Kidney (tissue), 14 donors: ENCODE results near the gene NUMA1. TPM values are rescaled to one million over a fixed set of nuclear protein-coding genes. Genes with fewer than 3 reads are reported as not detected.
A peak's percentile ranks its signal among the peaks of the same experiment; 100 is the strongest.

Experiments used
- DNase-seq, 5 donors: peaks; one replicate each; pipeline ENCODE4 v3.0.0-alpha.2; 2013 to 2020
- FAIRE-seq: peaks from 2 replicates; lab custom pipeline; 2012; peaks lifted over from hg19 to GRCh38; lab: Jason Lieb, UNC
- H3K27ac ChIP-seq, 2 donors: one replicate each; pipeline ENCODE4 v1.7.0; 2013; ENCODE audit warnings: low read depth in 2 of 2, low read length in 2 of 2, inconsistent platforms in 1 of 2
- H3K27me3 ChIP-seq: one replicate; pipeline ENCODE4 v1.7.1; 2013; ENCODE audit warnings: low read length, inconsistent platforms; ENCODE audit not compliant: control insufficient read depth, insufficient read depth
- H3K36me3 ChIP-seq, 3 donors: one replicate each; pipeline versions ENCODE4 v1.7.0 to v1.7.1; 2013; ENCODE audit warnings: low read length in 3 of 3, control low read depth in 1 of 3, inconsistent platforms in 1 of 3; ENCODE audit not compliant: insufficient read depth in 3 of 3, control insufficient read depth in 2 of 3
- H3K4me1 ChIP-seq, 3 donors: one replicate each; pipeline versions ENCODE4 v1.7.0 to v1.7.1; 2013; ENCODE audit warnings: low read length in 3 of 3, inconsistent platforms in 1 of 3, low read depth in 1 of 3; ENCODE audit not compliant: control insufficient read depth in 2 of 3, insufficient read depth in 2 of 3
- H3K4me3 ChIP-seq, 3 donors: one replicate each; pipeline versions ENCODE4 v1.7.0 to v1.8.1; 2013; ENCODE audit warnings: low read length in 3 of 3, control low read depth in 1 of 3, inconsistent platforms in 1 of 3
- H3K9ac ChIP-seq, 3 donors: one replicate each; pipeline versions ENCODE4 v1.7.0 to v1.7.1; 2013; ENCODE audit warnings: low read length in 3 of 3, control low read depth in 1 of 3, inconsistent platforms in 1 of 3
- H3K9me3 ChIP-seq, 3 donors: one replicate each; pipeline versions ENCODE4 v1.7.0 to v1.7.1; 2013; ENCODE audit warnings: low read length in 3 of 3, control low read depth in 1 of 3, inconsistent platforms in 1 of 3; ENCODE audit not compliant: control insufficient read depth in 2 of 3, insufficient read depth in 1 of 3
- CTCF ChIP-seq: IDR thresholded peaks from 3 replicates; pipeline ENCODE4 v1.5.1; 2012; ENCODE audit warnings: mild to moderate bottlenecking, moderate library complexity, borderline replicate concordance; ENCODE audit not compliant: insufficient read depth; ENCODE audit errors: extremely low read depth
- intact Hi-C: fragments of 100-400 bp; cut with DNase I; formaldehyde crosslinking; loops from one replicate; pipeline ENCODE4 v1.11.1; 2022
- polyA plus RNA-seq: library from polyadenylated mRNA; stranded (reverse); fragments of 350-450 nt; fragmentation: Illumina TruSeq; extraction: RNeasy Lipid Tissue Mini Kit (QIAGEN cat#74804); gene quantifications from one replicate; pipeline ENCODE4 v1.2.3, GENCODE V29; 2014; ENCODE audit warnings: low read depth, low replicate concordance; ENCODE audit not compliant: insufficient read depth
- total RNA-seq: library from RNA; stranded (reverse); fragmentation: NEBNext Ultra II Directional; extraction: Animal tissue kit (Norgen Biotek cat#: 25700); gene quantifications from one replicate; pipeline ENCODE4 v1.2.1, GENCODE V29; 2021
- donor health status: control.
- donor health status: control.
- donor health status: control.
- donor health status: control.
- donor health status: control.
- donor health status: DM: yes; HTN: yes; CAD: no.
- donor health status: Normal renal cell carcinoma (clear cell type).

NUMA1 gene
- total and polyA plus RNA-seq, 2 donors from 2014 or later: 85.3 to 198 TPM

GRCh38 chr11:72014761-72015320 is 65.5 kb downstream of the NUMA1 start:
- Histone ChIP-seq H3K27ac (no peak overlapping the region), H3K4me3 (no peak overlapping the region), H3K9ac (no peak overlapping the region), H3K27me3 (no peaks in the 10 kb centered on the region), H3K9me3 (no peaks in the 10 kb centered on the region), H3K4me1 (peaks cover 0 to 34% (median 29%) of the 10 kb centered on the region in 3 donors), H3K36me3 (peaks cover 22 to 100% (median 85%) of the 10 kb centered on the region in 3 donors)
- DNase-seq (no peak), FAIRE-seq (no peak)
- intact Hi-C loops: no loop called here
- TF ChIP-seq CTCF: no peak

GRCh38 chr11:72013765-72014711 is 66.3 kb downstream of the NUMA1 start:
- FAIRE-seq: no peak
- H3K9ac ChIP-seq: no peak overlapping the region
- DNase-seq: peak in 3 of 5 donors; percentile 57 to 73 (median 70)

GRCh38 chr11:72012897-72013721 is 67.2 kb downstream of the NUMA1 start:
- Histone ChIP-seq H3K27ac (no peak overlapping the region), H3K4me3 (no peak overlapping the region), H3K27me3 (no peaks in the 10 kb centered on the region), H3K4me1 (peaks cover 0 to 34% (median 29%) of the 10 kb centered on the region in 3 donors), H3K36me3 (peaks cover 9 to 98% (median 78%) of the 10 kb centered on the region in 3 donors), H3K9ac (no peak overlapping the region), H3K9me3 (no peaks in the 10 kb centered on the region)
- intact Hi-C loops: no loop called here
- no peak for FAIRE-seq
- TF ChIP-seq CTCF: no peak
- DNase-seq: peak in 1 of 5 donors; percentile 85

More at GRCh38 chr11:72013765-72014711, 66.3 kb downstream of the NUMA1 start:
- Histone ChIP-seq H3K4me3 (no peak overlapping the region), H3K9me3 (no peaks in the 10 kb centered on the region), H3K27ac (peak overlapping the region in 1 of 2 donors; percentile 15), H3K36me3 (peaks cover 17 to 99% (median 80%) of the 10 kb centered on the region in 3 donors), H3K4me1 (peaks cover 0 to 34% (median 29%) of the 10 kb centered on the region in 3 donors), H3K27me3 (no peaks in the 10 kb centered on the region)
- no peak for TF ChIP-seq CTCF
- intact Hi-C loops: no loop called here
